T-helper 2 cell treated with Interferon-gamma antibody and Interleukin-4, amounts not matched to agents 5 μg/mL and 100 μg/mL, for 36 hours (primary cell): ENCODE results near the gene CD37.
"Not testable (repeated sequence)": the region's sequence is repeated elsewhere in the genome, so short reads cannot be mapped to it uniquely, and the experiment has no call there.

Experiments used
- DNase-seq: peaks from one replicate; pipeline ENCODE4 v3.0.0; 2021; ENCODE audit warnings: low spot score
- H3K27ac Mint-ChIP-seq: one replicate; pipeline ENCODE4 v1.8.0; 2021; ENCODE audit warnings: mild to moderate bottlenecking, mixed read lengths
- H3K27me3 Mint-ChIP-seq: one replicate; pipeline ENCODE4 v1.8.0; 2021; ENCODE audit warnings: low read depth, mixed read lengths
- H3K36me3 Mint-ChIP-seq: one replicate; pipeline ENCODE4 v1.8.0; 2021; ENCODE audit warnings: low read depth, mixed read lengths
- H3K4me1 Mint-ChIP-seq: one replicate; pipeline ENCODE4 v1.8.0; 2021; ENCODE audit warnings: low read depth, mixed read lengths
- H3K4me3 Mint-ChIP-seq: one replicate; pipeline ENCODE4 v1.8.0; 2022; ENCODE audit warnings: mild to moderate bottlenecking, moderate library complexity, mixed read lengths
- H3K9me3 Mint-ChIP-seq: one replicate; pipeline ENCODE4 v1.8.0; 2021; ENCODE audit warnings: mixed read lengths

Gene CD37

DNA sequence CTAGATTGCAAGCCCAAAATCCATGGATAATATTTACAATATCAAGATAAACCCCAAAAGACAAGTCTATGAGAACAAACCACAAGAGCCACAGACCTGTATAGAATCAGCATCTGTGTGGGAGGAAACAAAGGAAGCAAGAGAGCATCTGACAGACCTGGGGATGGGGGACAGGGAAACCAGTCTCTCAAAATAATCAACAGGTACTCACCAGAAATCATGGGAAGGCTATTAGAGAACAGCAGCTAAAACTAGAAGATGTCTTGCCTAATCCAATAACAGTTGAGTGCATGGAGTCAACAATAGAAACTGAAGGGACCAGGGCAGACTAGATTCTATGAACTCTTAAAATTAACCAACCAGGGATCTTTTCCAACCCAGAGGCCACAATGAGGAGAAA lies 18.9 kb upstream of the CD37 start:
- DNase-seq, result no peak
- no peaks in the 10 kb centered on the region for H3K27me3 Mint-ChIP-seq
- H3K4me1 Mint-ChIP-seq, result peaks cover 3% of the 10 kb centered on the region
- peaks cover 17% of the 10 kb centered on the region for H3K36me3 Mint-ChIP-seq
- H3K9me3 Mint-ChIP-seq, result peaks cover 19% of the 10 kb centered on the region
- no peak overlapping the region for H3K4me3 Mint-ChIP-seq
- no peak overlapping the region for H3K27ac Mint-ChIP-seq

DNA sequence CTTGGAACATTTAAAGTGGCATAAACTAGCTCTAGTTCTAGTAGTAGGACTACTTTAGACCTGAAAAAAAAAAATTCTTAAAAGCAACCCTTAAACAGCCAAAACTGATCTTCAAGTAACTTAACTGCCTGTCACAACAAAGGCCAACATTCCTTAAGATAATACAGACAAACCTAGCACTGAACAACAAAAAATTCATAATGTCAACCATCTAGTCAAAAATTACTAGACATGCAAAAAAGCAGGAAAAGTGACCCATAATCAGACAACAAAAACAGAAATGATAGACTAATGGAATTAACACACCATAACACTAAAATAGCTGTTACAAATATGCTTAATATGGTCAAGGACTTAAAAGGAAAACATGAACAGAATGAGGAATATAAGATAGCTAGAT lies 16.9 kb upstream of the CD37 start:
- Mint-ChIP-seq H3K9me3 (peaks cover 22% of the 10 kb centered on the region), H3K27me3 (no peaks in the 10 kb centered on the region), H3K4me3 (no peak overlapping the region), H3K36me3 (peaks cover 20% of the 10 kb centered on the region), H3K27ac (no peak overlapping the region), H3K4me1 (peaks cover 3% of the 10 kb centered on the region)
- no peak for DNase-seq

DNA sequence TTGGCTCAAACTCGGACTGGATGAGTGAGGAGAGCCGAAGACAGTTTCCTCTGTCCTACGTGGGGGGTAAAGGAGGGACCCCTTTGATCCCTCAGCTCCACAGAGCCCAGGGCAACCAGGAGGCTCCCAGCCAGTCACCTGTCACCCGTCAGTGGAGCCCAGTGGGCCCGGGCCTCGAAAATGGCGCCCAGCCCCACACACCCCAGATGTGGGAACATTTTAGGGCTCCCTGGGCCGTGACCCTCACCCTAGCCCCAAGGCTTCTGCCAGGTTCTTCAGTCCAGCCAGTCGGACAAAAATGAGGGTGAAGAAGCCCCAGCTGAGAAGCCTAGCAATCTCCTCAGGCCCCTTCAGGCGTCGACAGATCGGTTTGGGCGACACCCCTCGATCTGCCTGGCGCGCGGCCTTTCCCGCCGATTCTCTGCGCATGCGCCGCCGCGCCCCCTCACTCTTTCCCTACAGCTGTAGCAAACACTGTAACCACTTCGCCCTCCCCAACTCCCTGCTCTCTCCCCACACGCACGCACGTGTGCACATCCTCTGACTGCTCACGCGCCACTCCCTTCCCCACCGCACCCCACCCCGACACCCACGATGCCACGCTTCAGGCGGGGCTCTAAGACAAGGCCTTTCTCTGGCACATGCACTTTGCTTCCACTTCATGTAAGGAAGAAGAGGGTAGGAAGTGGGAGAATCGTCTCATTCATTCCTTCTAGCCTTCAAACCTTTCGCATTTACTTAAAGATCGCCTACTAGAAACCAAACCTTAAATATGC lies 10.2 kb upstream of the CD37 start, which contains the start of gene SLC6A16:
Gene SLC6A16, minus strand, starts transcription at position 391 of the 776 bp plus-strand sequence. CDS start 13,844 bp downstream, outside the sequence.
- Mint-ChIP-seq H3K9me3 (peaks cover 3% of the 10 kb centered on the region), H3K27ac (no peak within 1 kb of the TSS), H3K4me3 (no peak within 1 kb of the TSS), H3K27me3 (no peaks in the 10 kb centered on the region), H3K4me1 (peaks cover 16% of the 10 kb centered on the region), H3K36me3 (peaks cover 12% of the 10 kb centered on the region)
- no peak for DNase-seq

DNA sequence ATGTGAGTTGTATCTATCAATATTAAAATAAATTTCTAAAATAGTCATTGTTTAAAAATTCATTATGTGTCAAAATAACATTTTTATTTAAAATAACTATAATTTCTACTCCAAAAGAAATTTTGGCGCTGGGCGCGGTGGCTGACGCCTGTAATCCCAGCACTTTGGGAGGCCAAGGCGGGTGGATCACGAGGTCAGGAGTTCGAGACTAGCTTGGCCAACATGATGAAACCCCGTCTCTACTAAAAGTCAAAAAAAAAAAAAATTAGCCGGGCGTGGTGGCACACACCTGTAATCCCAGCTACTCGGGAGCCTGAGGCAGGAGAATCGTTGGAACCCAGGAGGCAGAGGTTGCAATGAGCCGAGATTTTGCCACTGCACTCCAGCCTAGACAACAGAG lies 9.4 kb upstream of the CD37 start:
- not testable (repeated sequence) for H3K27ac Mint-ChIP-seq, H3K9me3 Mint-ChIP-seq, H3K27me3 Mint-ChIP-seq, DNase-seq, H3K4me3 Mint-ChIP-seq
- Mint-ChIP-seq H3K4me1 (peaks cover 19% of the 10 kb centered on the region), H3K36me3 (peaks cover 16% of the 10 kb centered on the region)

DNA sequence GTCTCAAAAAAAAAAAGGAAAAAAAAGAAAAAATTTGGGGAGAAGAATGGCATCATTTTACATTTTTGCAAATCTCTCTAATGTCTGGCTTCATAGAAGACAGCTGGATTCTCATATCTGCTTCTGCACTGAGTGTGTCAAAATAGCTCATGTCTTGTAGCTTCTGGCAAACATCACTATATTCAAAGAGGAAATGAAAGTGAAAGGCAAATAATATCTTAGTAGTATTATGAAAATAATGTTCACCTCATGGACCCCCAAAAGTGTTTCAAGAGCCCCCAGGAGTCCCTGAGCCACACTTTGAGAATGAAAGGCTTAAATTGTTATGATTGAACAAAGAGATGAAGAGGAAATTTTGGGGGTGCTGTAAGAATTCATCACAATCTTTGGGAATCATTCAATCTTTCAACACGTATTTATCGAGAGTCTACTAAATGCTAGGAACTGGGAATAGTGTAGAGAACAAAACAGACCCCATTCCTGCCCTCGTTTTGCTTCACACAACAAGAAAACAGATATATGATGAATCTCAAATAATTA lies 9.0 kb upstream of the CD37 start:
- Mint-ChIP-seq H3K9me3 (peaks cover 3% of the 10 kb centered on the region), H3K27ac (no peak overlapping the region), H3K4me3 (no peak overlapping the region), H3K4me1 (peaks cover 19% of the 10 kb centered on the region), H3K27me3 (no peaks in the 10 kb centered on the region), H3K36me3 (peaks cover 14% of the 10 kb centered on the region)
- no peak for DNase-seq

DNA sequence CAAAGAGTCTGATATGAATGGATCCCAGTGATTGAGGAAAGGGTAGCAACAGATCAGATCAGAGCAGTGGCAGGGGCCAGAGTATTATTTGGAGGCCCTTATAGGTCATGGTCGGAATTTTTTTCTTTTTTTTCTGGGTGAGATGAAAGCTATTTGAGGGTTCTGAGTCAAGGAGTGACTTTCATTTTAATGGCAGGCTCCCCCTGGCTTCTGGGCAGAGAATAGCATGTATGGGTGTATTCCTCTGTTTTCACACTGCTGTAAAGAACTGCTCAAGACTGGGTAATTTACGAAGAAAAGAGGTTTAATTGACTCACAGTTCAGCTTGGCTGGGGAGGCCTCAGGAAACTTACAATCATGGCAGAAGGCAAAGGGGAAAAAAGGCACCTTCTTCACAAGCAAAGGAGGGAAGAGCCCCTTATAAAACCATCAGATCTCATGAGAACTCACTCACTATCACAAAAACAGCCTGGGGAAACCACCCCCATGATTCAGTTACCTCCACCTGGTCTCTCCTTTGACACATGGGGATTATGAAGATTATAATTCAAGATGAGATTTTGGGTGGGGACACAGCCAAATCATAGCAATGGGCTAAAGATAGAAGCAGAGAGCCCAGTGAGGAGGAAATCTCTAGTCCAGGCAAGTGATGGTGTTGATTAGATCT lies 7.2 kb upstream of the CD37 start:
- Mint-ChIP-seq H3K27ac (no peak overlapping the region), H3K9me3 (no peaks in the 10 kb centered on the region), H3K4me1 (peaks cover 30% of the 10 kb centered on the region), H3K4me3 (no peak overlapping the region), H3K36me3 (peaks cover 14% of the 10 kb centered on the region), H3K27me3 (no peaks in the 10 kb centered on the region)
- peak; percentile 37 for DNase-seq

DNA sequence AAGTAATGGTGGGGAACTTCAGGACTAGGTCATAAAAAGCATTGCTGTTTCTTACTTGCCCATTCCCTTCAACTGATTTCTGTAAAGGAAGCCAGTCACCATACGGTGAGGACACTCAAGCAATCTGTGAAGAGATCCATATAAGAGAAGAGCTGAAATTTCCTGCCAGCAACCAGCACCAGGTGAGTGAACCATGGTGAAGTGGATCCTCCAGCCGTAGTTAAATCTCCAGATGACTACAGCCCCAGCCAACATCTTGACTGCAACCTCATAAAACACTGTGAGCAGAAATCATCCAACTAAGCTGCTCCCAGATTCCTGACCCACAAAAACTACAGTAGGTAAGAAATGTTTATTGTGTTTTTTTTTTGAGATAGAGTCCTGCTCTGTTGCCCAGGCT lies 6.5 kb upstream of the CD37 start:
- Mint-ChIP-seq H3K4me3 (no peak overlapping the region), H3K4me1 (peaks cover 35% of the 10 kb centered on the region), H3K27me3 (no peaks in the 10 kb centered on the region), H3K27ac (no peak overlapping the region), H3K9me3 (no peaks in the 10 kb centered on the region), H3K36me3 (peaks cover 17% of the 10 kb centered on the region)
- no peak for DNase-seq

DNA sequence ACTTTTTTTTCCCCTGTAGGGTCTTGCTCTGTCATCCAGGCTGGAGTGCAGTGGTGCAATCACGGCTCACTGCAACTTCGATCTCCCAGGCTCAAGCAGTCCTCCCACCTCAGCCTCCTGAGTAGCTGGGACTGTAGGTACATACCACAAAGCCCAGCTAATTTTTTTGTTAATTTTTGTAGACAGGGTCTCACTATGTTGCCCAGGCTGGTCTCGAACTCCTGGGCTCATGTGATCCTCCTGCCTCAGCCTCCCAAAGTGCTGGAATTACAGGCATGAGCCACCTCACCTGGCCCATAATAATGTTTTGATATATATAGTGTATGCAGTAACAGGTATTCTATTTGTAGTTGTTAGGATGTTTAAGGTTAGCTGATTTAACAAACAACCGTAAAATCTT lies 4.0 kb upstream of the CD37 start:
- H3K27ac Mint-ChIP-seq, H3K9me3 Mint-ChIP-seq, DNase-seq, H3K27me3 Mint-ChIP-seq: not testable (repeated sequence)
- Mint-ChIP-seq H3K4me3 (peak overlapping the region; percentile 5), H3K36me3 (peaks cover 19% of the 10 kb centered on the region), H3K4me1 (peaks cover 44% of the 10 kb centered on the region)

DNA sequence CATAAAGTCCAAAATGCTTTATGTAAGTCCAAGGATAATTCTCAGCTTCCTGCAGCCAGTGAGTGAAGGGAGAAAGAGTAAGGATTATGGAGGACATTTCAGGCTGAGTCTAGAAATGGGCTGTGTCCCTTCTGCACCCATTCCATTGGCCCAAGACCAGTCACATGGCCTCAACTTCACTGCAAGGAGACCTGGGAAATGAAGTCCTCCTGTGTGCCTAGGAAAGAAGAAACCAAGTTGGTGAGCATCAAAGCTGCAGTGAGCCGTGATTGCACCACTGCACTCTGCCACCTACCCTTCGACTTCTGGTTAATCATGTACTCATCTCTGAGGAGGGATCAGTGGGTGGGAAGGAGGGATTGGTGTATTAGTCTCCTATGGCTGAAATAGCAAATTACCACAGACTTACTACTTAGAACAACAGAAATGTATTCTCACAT lies 3.6 kb upstream of the CD37 start:
- Mint-ChIP-seq H3K27ac (no peak overlapping the region), H3K36me3 (peaks cover 20% of the 10 kb centered on the region), H3K9me3 (no peaks in the 10 kb centered on the region), H3K4me1 (peaks cover 46% of the 10 kb centered on the region), H3K27me3 (no peaks in the 10 kb centered on the region), H3K4me3 (peak overlapping the region; percentile 5)
- DNase-seq, result peak; percentile 61

DNA sequence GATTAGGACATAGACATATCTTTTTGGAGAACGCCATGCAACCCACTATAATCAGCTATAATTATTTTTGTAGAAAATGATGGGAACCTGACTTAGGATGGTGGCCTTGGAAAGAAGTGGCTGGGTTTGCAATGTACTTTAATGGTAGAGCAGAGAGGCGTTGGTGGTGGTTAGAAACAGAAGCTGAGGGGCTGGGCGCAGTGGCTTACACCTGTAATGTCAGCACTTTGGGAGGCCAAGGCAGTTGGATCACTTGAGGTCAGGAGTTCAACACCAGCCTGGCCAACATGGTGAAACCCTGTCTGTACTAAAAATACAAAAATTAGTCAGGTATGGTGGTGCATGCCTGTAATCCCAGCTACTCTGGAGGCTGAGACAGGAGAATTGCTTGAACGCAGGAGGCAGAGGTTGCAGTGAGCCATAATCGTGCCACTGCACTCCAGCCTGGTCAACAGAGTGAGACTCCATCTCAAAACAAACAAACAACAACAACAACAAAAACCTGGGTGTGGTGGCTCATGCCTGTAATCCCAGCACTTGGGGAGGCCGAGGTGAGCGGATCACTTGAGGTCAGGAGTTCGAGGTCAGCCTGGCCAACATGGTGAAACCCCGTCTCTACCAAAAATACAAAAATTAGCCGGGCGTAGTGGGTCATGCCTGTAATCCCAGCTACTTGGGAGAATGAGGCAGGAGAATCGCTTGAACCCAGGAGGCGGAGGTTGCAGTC lies 2.4 kb upstream of the CD37 start:
- not testable (repeated sequence) for H3K9me3 Mint-ChIP-seq, H3K27me3 Mint-ChIP-seq, DNase-seq
- Mint-ChIP-seq H3K36me3 (peaks cover 26% of the 10 kb centered on the region), H3K27ac (peak overlapping the region; percentile 90), H3K4me3 (peak overlapping the region; percentile 88), H3K4me1 (peaks cover 51% of the 10 kb centered on the region)

DNA sequence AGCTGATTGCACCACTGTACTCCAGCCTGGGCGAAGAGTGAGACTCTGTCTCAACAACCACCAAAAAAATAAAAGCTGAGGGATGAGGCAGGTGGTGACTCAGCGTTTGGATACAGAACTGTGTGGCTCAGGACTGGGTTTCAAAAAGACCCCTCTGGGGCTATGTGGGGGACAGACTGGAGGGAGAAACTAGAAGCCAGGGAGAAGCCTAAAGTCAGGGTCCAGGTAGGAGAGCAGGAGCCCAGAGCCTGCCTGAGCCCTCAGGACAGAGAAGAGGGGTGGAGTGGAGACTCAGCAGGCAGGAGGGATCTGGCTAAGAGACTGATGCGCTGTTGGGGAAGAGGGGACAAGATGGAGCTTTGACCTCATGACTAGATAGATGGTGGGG lies 1.8 kb upstream of the CD37 start:
- Mint-ChIP-seq H3K36me3 (peaks cover 30% of the 10 kb centered on the region), H3K9me3 (no peaks in the 10 kb centered on the region), H3K4me3 (peak overlapping the region; percentile 88), H3K27me3 (no peaks in the 10 kb centered on the region), H3K4me1 (peaks cover 53% of the 10 kb centered on the region), H3K27ac (peak overlapping the region; percentile 90)
- no peak for DNase-seq

DNA sequence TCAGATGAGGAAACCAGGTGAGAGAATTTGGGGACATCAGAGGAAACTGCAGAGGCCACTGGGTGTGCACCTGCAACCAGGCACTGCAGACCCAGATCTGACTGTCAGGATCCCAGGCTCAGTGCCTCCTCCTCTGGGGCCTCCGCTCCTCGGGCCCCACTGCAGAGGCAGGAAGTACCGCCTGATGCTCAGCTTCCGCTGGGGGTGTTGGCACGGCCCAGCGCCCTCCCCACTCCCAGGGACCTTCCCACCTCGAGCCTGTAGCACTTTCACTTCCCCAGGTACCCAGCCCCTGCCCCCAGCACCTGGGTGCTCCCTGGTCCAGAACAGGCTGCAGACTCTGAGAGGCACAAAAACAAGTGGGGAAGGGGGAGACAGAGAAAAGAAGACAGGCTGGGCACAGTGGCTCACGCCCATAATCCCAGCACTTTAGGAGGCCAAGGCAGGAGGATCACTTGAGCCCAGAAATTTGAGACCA lies 1.4 kb upstream of the CD37 start:
- peak overlapping the region; percentile 90 for H3K27ac Mint-ChIP-seq
- peaks cover 57% of the 10 kb centered on the region for H3K4me1 Mint-ChIP-seq
- DNase-seq, result peak; percentile 63
- peak overlapping the region; percentile 88 for H3K4me3 Mint-ChIP-seq
- peaks cover 31% of the 10 kb centered on the region for H3K36me3 Mint-ChIP-seq
- no peaks in the 10 kb centered on the region for H3K9me3 Mint-ChIP-seq
- no peaks in the 10 kb centered on the region for H3K27me3 Mint-ChIP-seq

DNA sequence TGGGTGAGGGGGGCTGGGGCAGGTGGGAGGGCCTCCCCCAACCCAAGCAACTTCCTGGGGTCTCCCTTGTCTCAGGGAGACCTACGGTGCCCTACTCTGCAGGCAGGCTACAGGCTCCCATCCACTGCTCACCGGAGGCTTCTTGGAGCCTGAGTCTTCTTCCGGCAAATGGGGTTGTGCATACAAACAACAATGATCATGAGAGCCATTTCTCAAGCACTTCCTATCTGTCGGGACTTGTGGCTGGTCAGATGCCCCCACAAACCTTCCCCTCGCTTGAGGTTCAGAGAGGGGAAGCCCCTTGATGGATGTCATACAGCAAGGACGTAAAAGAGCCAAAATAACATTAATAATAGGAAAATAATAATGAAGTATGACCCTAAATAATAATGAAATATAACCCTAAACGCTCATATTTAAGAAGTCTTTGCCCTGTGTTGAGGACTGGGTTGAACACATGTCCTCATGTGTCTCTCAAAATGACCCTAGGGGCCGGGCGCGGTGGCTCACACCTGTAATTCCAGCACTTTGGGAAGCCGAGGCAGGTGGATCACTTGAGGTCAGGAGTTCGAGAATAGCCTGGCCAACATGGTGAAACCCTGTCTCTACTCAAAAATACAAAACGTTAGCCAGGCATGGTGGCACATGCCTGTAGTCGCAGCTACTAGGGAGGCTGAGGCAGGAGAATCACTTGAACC lies 727 bp downstream of the CD37 start:
- Mint-ChIP-seq H3K36me3 (peaks cover 35% of the 10 kb centered on the region), H3K4me1 (peaks cover 58% of the 10 kb centered on the region), H3K9me3 (no peaks in the 10 kb centered on the region), H3K27ac (peak overlapping the region; percentile 98), H3K27me3 (no peaks in the 10 kb centered on the region), H3K4me3 (peak overlapping the region; percentile 98)
- no peak for DNase-seq
